ENCODE results near the gene TINCR.

DNA sequence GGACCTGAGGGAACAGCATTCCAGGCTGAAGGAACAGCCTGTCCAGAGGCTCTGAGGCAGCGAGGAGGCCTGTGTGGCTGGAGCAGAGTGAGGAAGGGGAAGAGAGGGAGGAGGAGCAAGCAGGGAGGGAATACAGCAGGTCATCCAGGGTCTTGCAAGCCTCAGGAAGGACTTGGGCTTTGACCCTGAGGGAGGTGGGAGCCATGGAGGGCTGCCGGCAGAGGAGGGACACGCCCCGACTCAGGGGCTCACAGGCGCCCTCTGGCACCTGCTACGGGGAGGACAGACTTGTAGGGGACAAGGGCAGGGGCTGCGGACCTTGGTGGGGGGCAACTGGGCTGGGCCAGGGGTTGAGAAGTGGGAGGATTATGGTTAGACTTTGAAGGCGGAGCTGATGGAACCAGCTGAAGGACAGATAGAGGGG lies 4.7 kb downstream of the TINCR start:
- TF ChIP-seq, protein P1, sequence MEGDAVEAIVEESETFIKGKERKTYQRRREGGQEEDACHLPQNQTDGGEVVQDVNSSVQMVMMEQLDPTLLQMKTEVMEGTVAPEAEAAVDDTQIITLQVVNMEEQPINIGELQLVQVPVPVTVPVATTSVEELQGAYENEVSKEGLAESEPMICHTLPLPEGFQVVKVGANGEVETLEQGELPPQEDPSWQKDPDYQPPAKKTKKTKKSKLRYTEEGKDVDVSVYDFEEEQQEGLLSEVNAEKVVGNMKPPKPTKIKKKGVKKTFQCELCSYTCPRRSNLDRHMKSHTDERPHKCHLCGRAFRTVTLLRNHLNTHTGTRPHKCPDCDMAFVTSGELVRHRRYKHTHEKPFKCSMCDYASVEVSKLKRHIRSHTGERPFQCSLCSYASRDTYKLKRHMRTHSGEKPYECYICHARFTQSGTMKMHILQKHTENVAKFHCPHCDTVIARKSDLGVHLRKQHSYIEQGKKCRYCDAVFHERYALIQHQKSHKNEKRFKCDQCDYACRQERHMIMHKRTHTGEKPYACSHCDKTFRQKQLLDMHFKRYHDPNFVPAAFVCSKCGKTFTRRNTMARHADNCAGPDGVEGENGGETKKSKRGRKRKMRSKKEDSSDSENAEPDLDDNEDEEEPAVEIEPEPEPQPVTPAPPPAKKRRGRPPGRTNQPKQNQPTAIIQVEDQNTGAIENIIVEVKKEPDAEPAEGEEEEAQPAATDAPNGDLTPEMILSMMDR (IDR thresholded peaks at IDR 0.05; ENCODE audit: low read length), result no peak
- no peak for TF ChIP-seq EZH2 (optimal IDR thresholded peaks at IDR 0.05; ENCODE audit: low read depth, low read length)
